Ascending aorta (tissue), 2 donors: ENCODE results near the gene AMBRA1. TPM values are rescaled to one million over a fixed set of nuclear protein-coding genes. Genes with fewer than 3 reads are reported as not detected.

Experiments used
- DNase-seq, 2 donors: peaks; one replicate each; pipeline ENCODE4 v3.0.0-alpha.2; 2019; ENCODE audit warnings: low spot score in 2 of 2
- H3K27ac ChIP-seq, 2 donors: fragments of 200-600 bp; sonication (generic); one replicate each; pipeline ENCODE4 v1.5.1; 2016 to 2017; ENCODE audit warnings: mild to moderate bottlenecking in 1 of 2
- H3K27me3 ChIP-seq: fragments of 200-600 bp; sonication (generic); one replicate; pipeline ENCODE4 v1.5.1; 2017
- H3K36me3 ChIP-seq, 2 donors: fragments of 200-600 bp; sonication (generic); one replicate each; pipeline ENCODE4 v1.5.1; 2016
- H3K4me1 ChIP-seq, 2 donors: fragments of 200-600 bp; sonication (generic); one replicate each; pipeline ENCODE4 v1.5.1; 2016 to 2017; ENCODE audit warnings: mild to moderate bottlenecking in 1 of 2
- H3K4me3 ChIP-seq, 2 donors: fragments of 200-600 bp; sonication (generic); one replicate each; pipeline ENCODE4 v1.5.1; 2016 to 2017; ENCODE audit warnings: mild to moderate bottlenecking in 1 of 2
- H3K9me3 ChIP-seq, 2 donors: fragments of 200-600 bp; sonication (generic); one replicate each; pipeline ENCODE4 v1.5.1; 2016
- CTCF ChIP-seq, 3 experiments: fragments of 200-600 bp in 2 of 3; fragments of 450-650 bp in 1 of 3; sonication (generic) in 2 of 3; IDR thresholded peaks; one replicate each; pipeline ENCODE4 v1.5.1; 2016 to 2019; ENCODE audit warnings: antibody characterized with exemption in 3 of 3, mild to moderate bottlenecking in 1 of 3, moderate library complexity in 1 of 3
- intact Hi-C: fragments of 100-400 bp; cut with DNase I; formaldehyde crosslinking; loops from one replicate; pipeline ENCODE4 v1.15.1; 2023
- total RNA-seq: library from RNA; depleted of rRNA; stranded (reverse); fragments of >200 nt; gene quantifications from one replicate; pipeline ENCODE4 v1.1.0, GENCODE V29; 2016

Gene AMBRA1
- total RNA-seq, 1 donor from 2014 or later: 12.1 TPM

- Histone ChIP-seq H3K4me1 (peaks cover 0 to 15% of the 10 kb centered on the region in 2 donors), H3K9me3 (no peaks in the 10 kb centered on the region), H3K27ac (no peak overlapping the region), H3K4me3 (no peak overlapping the region), H3K36me3 (no peaks in the 10 kb centered on the region), H3K27me3 (no peaks in the 10 kb centered on the region)
- no peak for DNase-seq
- no peak for TF ChIP-seq CTCF (IDR thresholded peaks at IDR 0.05)
- intact Hi-C loops: no loop called here
Measured at GRCh38 chr11:46562527-46562926, 31.3 kb downstream of the AMBRA1 start.

- DNase-seq: no peak
- H3K27ac ChIP-seq: peak overlapping the region; percentile 58 to 77
- H3K27me3 ChIP-seq: no peaks in the 10 kb centered on the region
- H3K4me1 ChIP-seq: peaks cover 0 to 15% of the 10 kb centered on the region in 2 donors
- H3K9me3 ChIP-seq: no peaks in the 10 kb centered on the region
- H3K36me3 ChIP-seq: no peaks in the 10 kb centered on the region
- intact Hi-C loops: no loop called here
- peak overlapping the region; percentile 45 to 59 for H3K4me3 ChIP-seq
- TF ChIP-seq CTCF (IDR thresholded peaks at IDR 0.05): no peak
Measured at GRCh38 chr11:46560300-46560991, 33.4 kb downstream of the AMBRA1 start.

- no peak for DNase-seq
- no peak for TF ChIP-seq CTCF (IDR thresholded peaks at IDR 0.05)
- no peaks in the 10 kb centered on the region for H3K36me3 ChIP-seq
- H3K27me3 ChIP-seq: no peaks in the 10 kb centered on the region
- peaks cover 0 to 19% of the 10 kb centered on the region in 2 donors for H3K4me1 ChIP-seq
- H3K4me3 ChIP-seq: peak overlapping the region in 1 of 2 donors; percentile 59
- intact Hi-C loops: no loop called here
- peak overlapping the region in 1 of 2 donors; percentile 58 for H3K27ac ChIP-seq
- H3K9me3 ChIP-seq: no peaks in the 10 kb centered on the region
Measured at GRCh38 chr11:46559815-46560214, 34.0 kb downstream of the AMBRA1 start.

- H3K27me3 ChIP-seq: no peaks in the 10 kb centered on the region
- peaks cover 5 to 36% of the 10 kb centered on the region in 2 donors for H3K4me1 ChIP-seq
- DNase-seq: no peak
- H3K9me3 ChIP-seq: no peaks in the 10 kb centered on the region
- intact Hi-C loops: no loop called here
- no peaks in the 10 kb centered on the region for H3K36me3 ChIP-seq
- no peak overlapping the region for H3K4me3 ChIP-seq
- H3K27ac ChIP-seq: no peak overlapping the region
- TF ChIP-seq CTCF (IDR thresholded peaks at IDR 0.05): no peak
Measured at GRCh38 chr11:46557684-46558151, 36.1 kb downstream of the AMBRA1 start.

- intact Hi-C loops: no loop called here
- TF ChIP-seq CTCF (IDR thresholded peaks at IDR 0.05): no peak
- Histone ChIP-seq H3K9me3 (no peaks in the 10 kb centered on the region), H3K27me3 (no peaks in the 10 kb centered on the region), H3K4me3 (no peak overlapping the region), H3K4me1 (peaks cover 5 to 23% of the 10 kb centered on the region in 2 donors), H3K27ac (peak overlapping the region; percentile 53 to 78), H3K36me3 (no peaks in the 10 kb centered on the region)
- no peak for DNase-seq
Measured at GRCh38 chr11:46555267-46556054, 38.4 kb downstream of the AMBRA1 start.
